AG10803 (cell line): ENCODE results near the gene SSH3.
"Not testable (repeated sequence)": the region's sequence is repeated elsewhere in the genome, so short reads cannot be mapped to it uniquely, and the experiment has no call there.

Experiments
- DNase-seq: peaks from one replicate; pipeline ENCODE4 v3.0.0; 2010; ENCODE audit warnings: low read depth
- H3K4me3 ChIP-seq: 2 replicates; pipeline ENCODE4 v1.5.1; 2011; ENCODE audit warnings: mild to moderate bottlenecking, low read length, control low read depth
- CTCF ChIP-seq: conservative IDR thresholded peaks from 2 replicates; pipeline ENCODE4 v1.5.1; 2011; ENCODE audit warnings: mild to moderate bottlenecking, low read length, control low read depth, inconsistent platforms

Gene SSH3

GRCh38 chr11:67317888-67318555, 14.7 kb downstream of the SSH3 start:
- no peak for TF ChIP-seq CTCF
- DNase-seq: no peak
- peak overlapping the region; percentile 95 for H3K4me3 ChIP-seq

GRCh38 chr11:67318876-67319275, 15.5 kb downstream of the SSH3 start:
- H3K4me3 ChIP-seq: peak overlapping the region; percentile 95; the same call in 1 of the 2 replicates
- DNase-seq: not testable (repeated sequence)

- no peak for TF ChIP-seq CTCF
- DNase-seq: peak; percentile 40
- no peak overlapping the region for H3K4me3 ChIP-seq
Measured at GRCh38 chr11:67320011-67320410, 16.7 kb downstream of the SSH3 start.

- DNase-seq: no peak
- no peak for TF ChIP-seq CTCF
- H3K4me3 ChIP-seq: no peak overlapping the region
Measured at GRCh38 chr11:67320691-67321090, 17.4 kb downstream of the SSH3 start.

- no peak for DNase-seq
- H3K4me3 ChIP-seq: no peak overlapping the region
- TF ChIP-seq CTCF: no peak
Measured at GRCh38 chr11:67321313-67321871, 18.1 kb downstream of the SSH3 start.

- no peak for DNase-seq
- no peak for TF ChIP-seq CTCF
- H3K4me3 ChIP-seq: no peak overlapping the region
Measured at GRCh38 chr11:67322049-67322448, 18.7 kb downstream of the SSH3 start.

GRCh38 chr11:67323526-67323925, 20.2 kb downstream of the SSH3 start:
- no peak overlapping the region for H3K4me3 ChIP-seq
- DNase-seq: no peak
- no peak for TF ChIP-seq CTCF
